SK-N-SH (cell line): ENCODE measurements around the gene IKZF2. TPM values are rescaled to one million over a fixed set of nuclear protein-coding genes. Genes with fewer than 3 reads are reported as not detected.

Source experiments
- CTCF ChIA-PET: fragments of 300-600, 350-600 bp; formaldehyde crosslinking; extraction: SDS; loops from one replicate; lab custom pipeline; 2021; lab: Yijun Ruan, JAX
- POLR2A ChIA-PET: fragments of 350-600 bp; sonication (Branson Sonifier 250); formaldehyde crosslinking; extraction: SDS; loops from one replicate; lab custom pipeline; 2020; ENCODE audit warnings: antibody characterized with exemption, inconsistent platforms; lab: Yijun Ruan, JAX
- DNase-seq: peaks from one replicate; pipeline ENCODE4 v3.0.0; 2012
- H2AFZ ChIP-seq: fragments of 200-600 bp; sonication (generic); 2 replicates; pipeline ENCODE4 v1.8.1; 2016; ENCODE audit warnings: antibody characterized with exemption, mild to moderate bottlenecking, low read depth
- H3F3A ChIP-seq: fragments of 200-600 bp; sonication (generic); replicated peaks from 2 replicates; pipeline ENCODE3; 2016; ENCODE audit warnings: antibody characterized with exemption, mild to moderate bottlenecking; ENCODE audit not compliant: insufficient read depth
- H3K27ac ChIP-seq, 2 experiments: fragments of 200-500 bp in 1 of 2; fragments of 200-600 bp in 1 of 2; sonication (Bioruptor generic) in 1 of 2; sonication (generic), shearing (Covaris generic) in 1 of 2; 2 replicates each; pipeline versions ENCODE4 v1.5.1 to v1.6.1; 2014 to 2016; ENCODE audit warnings: low read depth in 2 of 2, inconsistent platforms in 1 of 2, low read length in 1 of 2, mild to moderate bottlenecking in 1 of 2, mixed read lengths in 1 of 2
- H3K27me3 ChIP-seq: fragments of 200-600 bp; sonication (generic), shearing (Covaris generic); 2 replicates; pipeline ENCODE4 v1.6.1; 2016; ENCODE audit warnings: mixed run types; ENCODE audit not compliant: insufficient read depth
- H3K36me3 ChIP-seq, 2 experiments: fragments of 200-500 bp in 1 of 2; fragments of 200-600 bp in 1 of 2; sonication (Bioruptor generic) in 1 of 2; sonication (generic) in 1 of 2; replicated peaks in 1 of 2; 2 replicates each; pipeline versions ENCODE3 to v1.5.1; 2014 to 2016; ENCODE audit warnings: low read length in 1 of 2, mild to moderate bottlenecking in 1 of 2; ENCODE audit not compliant: insufficient read depth in 2 of 2, control insufficient read depth in 1 of 2
- H3K4me1 ChIP-seq, 2 experiments: fragments of 200-500 bp in 1 of 2; fragments of 200-600 bp in 1 of 2; sonication (Bioruptor generic) in 1 of 2; sonication (generic), shearing (Covaris generic) in 1 of 2; 2 replicates each; pipeline versions ENCODE4 v1.5.1 to v1.6.1; 2014 to 2016; ENCODE audit warnings: low read depth in 1 of 2, low read length in 1 of 2, mixed run types in 1 of 2; ENCODE audit not compliant: insufficient read depth in 2 of 2, control insufficient read depth in 1 of 2
- H3K4me2 ChIP-seq: fragments of 200-600 bp; sonication (generic), shearing (Covaris generic); 2 replicates; pipeline ENCODE4 v1.6.1; 2017; ENCODE audit warnings: mixed run types
- H3K4me3 ChIP-seq, 2 experiments: fragments of 200-500 bp in 1 of 2; fragments of 200-600 bp in 1 of 2; sonication (Bioruptor generic) in 1 of 2; sonication (generic), shearing (Covaris generic) in 1 of 2; 2 replicates each; pipeline versions ENCODE4 v1.5.1 to v1.8.1; 2014 to 2016; ENCODE audit warnings: low read depth in 2 of 2, inconsistent platforms in 1 of 2, low read length in 1 of 2, mild to moderate bottlenecking in 1 of 2, mixed read lengths in 1 of 2, moderate library complexity in 1 of 2
- H3K79me2 ChIP-seq: fragments of 200-600 bp; sonication (generic); 2 replicates; pipeline ENCODE4 v1.8.1; 2017; ENCODE audit warnings: mild to moderate bottlenecking; ENCODE audit not compliant: insufficient read depth
- H3K9ac ChIP-seq: fragments of 200-600 bp; sonication (generic); 2 replicates; pipeline ENCODE4 v1.6.1; 2017; ENCODE audit warnings: mixed run types
- H3K9me2 ChIP-seq: fragments of 200-600 bp; sonication (generic); 2 replicates; pipeline ENCODE4 v1.6.1; 2017; ENCODE audit warnings: mixed run types
- H3K9me3 ChIP-seq: fragments of 200-600 bp; sonication (generic); 2 replicates; pipeline ENCODE4 v1.6.1; 2017; ENCODE audit warnings: mixed run types, mild to moderate bottlenecking, moderate library complexity
- H4K20me1 ChIP-seq: fragments of 200-600 bp; sonication (generic); 2 replicates; pipeline ENCODE4 v1.6.1; 2017; ENCODE audit warnings: mild to moderate bottlenecking, mixed run types; ENCODE audit not compliant: insufficient read depth
- CHD2 ChIP-seq: fragments of 150-350 bp; IDR thresholded peaks from 2 replicates; pipeline ENCODE4 v1.6.1; 2018; ENCODE audit warnings: low read length; ENCODE audit not compliant: partially characterized antibody
- EP300 ChIP-seq, 2 experiments: IDR thresholded peaks; 2 replicates each; pipeline versions ENCODE4 v1.4.0 to v1.6.1; 2012; ENCODE audit warnings: borderline replicate concordance in 1 of 2, low read depth in 1 of 2, low read length in 1 of 2
- FOXM1 ChIP-seq: IDR thresholded peaks from 2 replicates; pipeline ENCODE4 v1.4.0; 2012; ENCODE audit warnings: low read depth, mild to moderate bottlenecking
- NFIC ChIP-seq: IDR thresholded peaks from 2 replicates; pipeline ENCODE4 v1.4.0; 2012; ENCODE audit warnings: borderline replicate concordance
- NRF1 ChIP-seq: IDR thresholded peaks from 2 replicates; pipeline ENCODE4 v1.6.1; 2012; ENCODE audit warnings: low read depth, mild to moderate bottlenecking, low read length
- RAD21 ChIP-seq: IDR thresholded peaks from 2 replicates; pipeline ENCODE4 v1.6.1; 2012; ENCODE audit warnings: mild to moderate bottlenecking, low read length
- TAF1 ChIP-seq: IDR thresholded peaks from 2 replicates; pipeline ENCODE4 v1.6.1; 2012; ENCODE audit warnings: low read depth, mild to moderate bottlenecking, low read length, moderate library complexity, borderline replicate concordance
- ZBTB33 ChIP-seq: IDR thresholded peaks from 2 replicates; pipeline ENCODE4 v1.4.0; 2012; ENCODE audit warnings: low read depth, borderline replicate concordance
- WGBS: methylation state at CpG from one replicate; pipeline ENCODE4 v1.1.6; 2017; ENCODE audit warnings: low lambda C conversion rate; 5-methylcytosine and 5-hydroxymethylcytosine counted together
- polyA plus RNA-seq, 3 experiments: library from polyadenylated mRNA; depleted of rRNA; stranded (reverse); fragments of >200 nt; gene quantifications; 2 replicates each; pipeline ENCODE4 v1.2.3, GENCODE V29; 2012
- TF ChIP-seq, protein P1 (sequence below): IDR thresholded peaks from 2 replicates; pipeline ENCODE4 v1.6.1; 2012; ENCODE audit warnings: mild to moderate bottlenecking, low read depth, low read length, moderate library complexity

The IKZF2 gene
- polyA plus RNA-seq, 1 of the 3 experiments (the other 2 are of a cell fraction), result 1.3 TPM

GRCh38 chr2:213104903-213105202 is 46.6 kb downstream of the IKZF2 start:
- Histone ChIP-seq H3K36me3 (no peaks in the 10 kb centered on the region), H3K9ac (no peak overlapping the region), H3K4me2 (no peak overlapping the region), H3K27me3 (no peaks in the 10 kb centered on the region), H3K9me2 (no peaks in the 10 kb centered on the region), H3K27ac (no peak overlapping the region), H3K9me3 (no peaks in the 10 kb centered on the region), H3K4me1 (peaks cover 0 to 7% of the 10 kb centered on the region in 2 experiments; a peak in 1 of 4 replicates), H4K20me1 (no peaks in the 10 kb centered on the region), H3F3A (no peaks in the 10 kb centered on the region), H3K4me3 (no peak overlapping the region), H3K79me2 (no peaks in the 10 kb centered on the region; the same call in 1 of the 2 replicates), H2AFZ (no peak overlapping the region)
- CTCF ChIA-PET, result interaction anchor here (1.1 to 1.2 kb wide), 2 partner anchors 25 to 49 kb away, joined by 3 read pairs; no protein-coding TSS in a partner anchor
- DNase-seq, result no peak
- TF ChIP-seq RAD21 (no peak), TAF1 (no peak), FOXM1 (no peak), CHD2 (no peak), EP300 (IDR thresholded peaks at IDR 0.05; ENCODE audit: borderline replicate concordance in 1 of 2, low read depth in 1 of 2, low read length in 1 of 2) (no peak), ZBTB33 (no peak), NRF1 (no peak)
- TF ChIP-seq, protein P1, sequence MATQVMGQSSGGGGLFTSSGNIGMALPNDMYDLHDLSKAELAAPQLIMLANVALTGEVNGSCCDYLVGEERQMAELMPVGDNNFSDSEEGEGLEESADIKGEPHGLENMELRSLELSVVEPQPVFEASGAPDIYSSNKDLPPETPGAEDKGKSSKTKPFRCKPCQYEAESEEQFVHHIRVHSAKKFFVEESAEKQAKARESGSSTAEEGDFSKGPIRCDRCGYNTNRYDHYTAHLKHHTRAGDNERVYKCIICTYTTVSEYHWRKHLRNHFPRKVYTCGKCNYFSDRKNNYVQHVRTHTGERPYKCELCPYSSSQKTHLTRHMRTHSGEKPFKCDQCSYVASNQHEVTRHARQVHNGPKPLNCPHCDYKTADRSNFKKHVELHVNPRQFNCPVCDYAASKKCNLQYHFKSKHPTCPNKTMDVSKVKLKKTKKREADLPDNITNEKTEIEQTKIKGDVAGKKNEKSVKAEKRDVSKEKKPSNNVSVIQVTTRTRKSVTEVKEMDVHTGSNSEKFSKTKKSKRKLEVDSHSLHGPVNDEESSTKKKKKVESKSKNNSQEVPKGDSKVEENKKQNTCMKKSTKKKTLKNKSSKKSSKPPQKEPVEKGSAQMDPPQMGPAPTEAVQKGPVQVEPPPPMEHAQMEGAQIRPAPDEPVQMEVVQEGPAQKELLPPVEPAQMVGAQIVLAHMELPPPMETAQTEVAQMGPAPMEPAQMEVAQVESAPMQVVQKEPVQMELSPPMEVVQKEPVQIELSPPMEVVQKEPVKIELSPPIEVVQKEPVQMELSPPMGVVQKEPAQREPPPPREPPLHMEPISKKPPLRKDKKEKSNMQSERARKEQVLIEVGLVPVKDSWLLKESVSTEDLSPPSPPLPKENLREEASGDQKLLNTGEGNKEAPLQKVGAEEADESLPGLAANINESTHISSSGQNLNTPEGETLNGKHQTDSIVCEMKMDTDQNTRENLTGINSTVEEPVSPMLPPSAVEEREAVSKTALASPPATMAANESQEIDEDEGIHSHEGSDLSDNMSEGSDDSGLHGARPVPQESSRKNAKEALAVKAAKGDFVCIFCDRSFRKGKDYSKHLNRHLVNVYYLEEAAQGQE, result no peak
- POLR2A ChIA-PET, result no interaction called here

DNA sequence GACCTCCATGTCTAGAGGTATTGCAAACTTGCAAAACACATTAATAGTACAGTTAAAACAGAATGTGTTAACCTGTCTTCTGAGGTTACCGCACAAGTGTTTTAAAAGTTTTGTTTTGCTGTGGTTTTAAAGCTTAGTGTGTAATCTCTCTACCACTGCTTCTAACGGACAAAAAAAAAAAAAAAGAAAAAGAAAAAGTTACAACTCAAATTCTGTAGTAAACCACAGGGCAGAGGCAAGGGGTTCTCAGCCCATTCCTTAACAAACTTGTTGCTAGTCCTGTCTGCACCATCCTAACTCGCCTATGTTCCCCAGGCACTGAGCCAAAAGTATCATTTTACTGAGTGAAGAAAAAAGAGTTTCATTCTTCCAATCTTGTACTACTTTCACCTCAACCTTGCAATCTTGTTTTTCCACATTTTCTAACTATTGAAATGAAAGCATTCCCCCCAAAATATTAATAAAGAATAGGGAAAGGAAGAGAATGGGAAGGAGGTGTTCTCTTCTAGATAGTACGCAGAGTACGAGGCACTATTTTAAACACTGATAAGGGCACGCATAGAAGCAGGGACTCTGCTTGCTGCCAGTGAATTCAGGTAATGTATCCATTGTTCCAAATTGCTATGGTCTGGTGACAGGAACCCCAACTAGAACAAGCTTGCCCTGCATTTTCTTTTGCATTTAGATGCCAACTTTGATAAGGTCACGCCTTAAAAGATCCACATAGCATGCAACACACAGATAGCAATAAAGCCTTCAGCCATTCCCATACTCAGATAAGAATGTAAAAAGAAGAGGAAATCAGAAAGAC is 47.1 kb downstream of the IKZF2 start:
- POLR2A ChIA-PET, result no interaction called here

More for the DNA sequence above, 47.1 kb downstream of the IKZF2 start:
- H3K27me3 ChIP-seq, result no peaks in the 10 kb centered on the region
- 71% methylated on average over 7 of the region's 7 CpGs for WGBS
- CTCF ChIA-PET, result interaction anchor here (0.6 kb wide), 1 partner anchor 21 kb away, joined by 3 read pairs; no protein-coding TSS in a partner anchor
- H3K9me3 ChIP-seq, result no peaks in the 10 kb centered on the region
- TF ChIP-seq ZBTB33, result no peak
- peak; percentile 54; the same call in 1 of the 2 replicates for TF ChIP-seq NFIC
- TF ChIP-seq, all 33 proteins: peak for 1
- Histone ChIP-seq H4K20me1 (no peaks in the 10 kb centered on the region), H3K36me3 (no peaks in the 10 kb centered on the region), H3K27ac (no peak overlapping the region; a peak in 1 of 4 replicates), H3K4me3 (no peak overlapping the region), H3K9ac (no peak overlapping the region), H3K9me2 (no peaks in the 10 kb centered on the region), H3K79me2 (no peaks in the 10 kb centered on the region; the same call in 1 of the 2 replicates), H3K4me2 (peak overlapping the region; percentile 27; the same call in 1 of the 2 replicates), H2AFZ (no peak overlapping the region), H3F3A (no peaks in the 10 kb centered on the region), H3K4me1 (peaks cover 0 to 7% of the 10 kb centered on the region in 2 experiments; a peak in 1 of 4 replicates)
- no peak for DNase-seq
